Islet precursor cell (in vitro differentiated cells): ENCODE data around the gene NAV2.

Source experiments
- DNase-seq: peaks from one replicate; pipeline ENCODE4 v3.0.0-alpha.2; 2018

Gene NAV2

GRCh38 chr11:19786644-19787043 lies 74.0 kb downstream of the NAV2 start:
- no peak for DNase-seq

GRCh38 chr11:19788435-19788834 lies 75.8 kb downstream of the NAV2 start:
- DNase-seq: no peak

GRCh38 chr11:19789245-19789644 lies 76.6 kb downstream of the NAV2 start:
- DNase-seq: no peak

GRCh38 chr11:19789835-19790710 lies 77.4 kb downstream of the NAV2 start:
- DNase-seq: no peak

GRCh38 chr11:19790831-19791552 lies 78.4 kb downstream of the NAV2 start:
- no peak for DNase-seq

GRCh38 chr11:19792510-19792909 lies 79.9 kb downstream of the NAV2 start:
- DNase-seq: peak; percentile 77

GRCh38 chr11:19793326-19793725 lies 80.7 kb downstream of the NAV2 start:
- no peak for DNase-seq

GRCh38 chr11:19794161-19794560 lies 81.5 kb downstream of the NAV2 start:
- DNase-seq: no peak

- DNase-seq: no peak
Observed at GRCh38 chr11:19795082-19795481, 82.4 kb downstream of the NAV2 start.

GRCh38 chr11:19800162-19800561 lies 87.5 kb downstream of the NAV2 start:
- no peak for DNase-seq

- peak; percentile 84 for DNase-seq
Observed at GRCh38 chr11:19800714-19801519, 88.3 kb downstream of the NAV2 start.

GRCh38 chr11:19802773-19803293 lies 90.2 kb downstream of the NAV2 start:
- no peak for DNase-seq

- DNase-seq: peak; percentile 64
Observed at GRCh38 chr11:19803506-19803998, 90.9 kb downstream of the NAV2 start.

- no peak for DNase-seq
Observed at GRCh38 chr11:19805376-19805775, 92.7 kb downstream of the NAV2 start.

- no peak for DNase-seq
Observed at GRCh38 chr11:19805827-19806226, 93.2 kb downstream of the NAV2 start.

- no peak for DNase-seq
Observed at GRCh38 chr11:19806251-19806650, 93.6 kb downstream of the NAV2 start.

GRCh38 chr11:19808076-19808911 lies 95.7 kb downstream of the NAV2 start:
- DNase-seq: no peak

GRCh38 chr11:19810852-19811251 lies 98.2 kb downstream of the NAV2 start:
- no peak for DNase-seq

GRCh38 chr11:19811380-19811779 lies 98.7 kb downstream of the NAV2 start:
- no peak for DNase-seq

GRCh38 chr11:19812096-19812495 lies 99.5 kb downstream of the NAV2 start:
- DNase-seq: no peak

- no peak for DNase-seq
Observed at GRCh38 chr11:19812710-19813109, 100.1 kb downstream of the NAV2 start.
